ENCODE measurements around the gene TMEM161A.

TMEM161A gene

GRCh38 chr19:19098084-19098702 is 40.1 kb downstream of the TMEM161A start:
- DNase-seq (ENCODE audit: low spot score): no peak

GRCh38 chr19:19096641-19097627 is 41.3 kb downstream of the TMEM161A start:
- DNase-seq (ENCODE audit: low spot score): no peak

DNA sequence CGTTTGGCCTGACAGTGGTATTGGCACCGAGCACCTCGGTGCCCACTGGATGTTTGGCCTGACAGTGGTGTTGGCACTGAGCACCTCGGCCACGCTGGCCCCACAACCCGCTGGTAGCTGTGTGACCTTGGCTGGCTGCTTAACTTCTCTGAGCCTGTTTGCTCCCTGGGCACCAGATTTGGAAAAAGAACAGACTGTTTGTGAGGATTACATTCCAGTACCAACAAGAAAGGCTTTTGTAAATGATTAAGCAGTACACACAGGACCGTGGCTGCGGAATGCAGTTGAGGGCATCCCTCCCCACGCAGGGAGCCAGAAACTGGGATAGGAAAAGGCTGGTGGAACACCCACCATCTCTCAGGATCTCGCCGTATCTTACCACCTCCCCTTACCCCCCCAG is 42.6 kb downstream of the TMEM161A start:
- no peak for DNase-seq (ENCODE audit: low spot score)

DNA sequence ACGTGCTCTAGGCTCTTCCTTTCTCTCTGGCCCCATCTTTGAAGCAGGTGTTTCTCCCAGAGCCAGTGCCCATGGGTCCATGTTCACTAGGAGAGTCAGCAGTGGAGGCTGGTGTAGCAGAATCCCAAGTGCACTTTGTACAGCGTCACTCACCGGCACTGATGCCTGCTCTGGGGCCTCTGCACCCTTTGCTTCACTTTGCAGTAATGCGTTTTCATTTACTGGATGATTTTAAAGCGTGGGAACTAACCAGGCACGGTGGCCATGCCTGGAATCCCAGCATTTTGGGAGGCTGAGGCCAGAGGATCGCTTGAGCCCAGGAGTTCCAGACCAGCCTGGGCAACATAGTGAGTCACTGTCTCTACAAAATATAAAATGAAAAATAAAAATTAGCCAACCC is 43.8 kb downstream of the TMEM161A start:
- no peak for DNase-seq (ENCODE audit: low spot score)

- no peak for DNase-seq (ENCODE audit: low spot score)
Measured at GRCh38 chr19:19087676-19088075, 50.6 kb downstream of the TMEM161A start.

DNA sequence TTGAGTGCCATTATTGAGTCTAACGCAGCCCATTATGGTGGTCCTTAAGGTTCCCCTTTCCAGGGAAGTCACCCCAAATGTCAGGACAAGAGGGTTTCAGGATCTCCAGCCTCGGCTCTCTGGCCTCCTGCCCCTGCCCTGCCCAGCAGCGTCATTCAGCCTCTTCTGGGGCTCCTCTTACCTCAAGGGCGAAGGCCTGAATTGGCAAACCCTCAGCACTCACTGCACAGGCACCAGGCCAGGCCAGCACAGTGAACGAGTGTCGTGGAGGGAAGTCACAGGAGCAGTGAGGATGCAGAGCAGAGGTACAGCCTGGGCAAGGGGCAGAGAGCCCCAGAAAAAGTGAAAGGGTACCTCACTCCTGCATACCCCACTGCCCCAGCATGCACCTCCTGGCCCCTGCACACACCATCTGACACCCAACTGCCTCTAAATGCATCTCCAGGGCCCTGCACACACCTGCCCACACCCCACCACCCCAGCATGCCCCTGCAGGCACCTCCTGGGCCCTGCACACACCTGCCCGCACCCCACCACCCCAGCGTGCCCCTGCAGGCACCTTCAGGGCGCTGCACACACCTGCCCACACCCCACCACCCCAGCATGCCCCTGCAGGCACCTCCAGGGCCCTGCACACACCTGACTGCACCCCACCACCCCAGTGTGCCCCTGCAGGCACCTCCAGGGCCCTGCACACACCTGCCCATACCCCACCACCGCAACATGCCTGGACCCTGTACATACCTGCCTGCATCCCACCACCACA is 54.7 kb downstream of the TMEM161A start:
- no peak for DNase-seq (ENCODE audit: low spot score)

- no peak for DNase-seq (ENCODE audit: low spot score)
Measured at GRCh38 chr19:19081642-19082151, 56.6 kb downstream of the TMEM161A start.

DNA sequence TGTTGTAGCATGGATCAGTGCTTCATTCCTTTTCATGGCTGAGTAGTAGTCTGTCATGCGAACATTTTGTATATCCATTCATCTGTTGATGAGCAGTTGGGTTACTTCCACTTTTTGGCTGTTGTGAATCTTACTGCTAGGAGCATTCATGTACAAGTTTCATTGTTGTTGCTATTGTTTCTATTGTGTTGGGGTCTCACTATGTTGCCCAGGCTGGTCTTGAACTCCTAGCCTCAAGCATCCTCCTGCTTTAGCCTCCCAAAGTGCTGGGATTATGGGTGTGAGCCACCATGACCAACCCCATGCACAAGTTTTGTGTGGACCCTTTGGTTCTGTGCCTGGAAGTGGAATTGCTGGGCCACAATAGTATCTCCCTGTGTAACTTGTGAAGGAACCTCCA is 58.7 kb downstream of the TMEM161A start:
- DNase-seq (ENCODE audit: low spot score): no peak

GRCh38 chr19:19078801-19079200 is 59.5 kb downstream of the TMEM161A start:
- DNase-seq (ENCODE audit: low spot score): no peak

GRCh38 chr19:19077103-19077502 is 61.2 kb downstream of the TMEM161A start:
- DNase-seq (ENCODE audit: low spot score): no peak

GRCh38 chr19:19076476-19076875 is 61.8 kb downstream of the TMEM161A start:
- DNase-seq (ENCODE audit: low spot score): no peak

GRCh38 chr19:19075126-19075525 is 63.2 kb downstream of the TMEM161A start:
- no peak for DNase-seq (ENCODE audit: low spot score)

GRCh38 chr19:19074196-19074882 is 63.9 kb downstream of the TMEM161A start:
- DNase-seq (ENCODE audit: low spot score): no peak

DNA sequence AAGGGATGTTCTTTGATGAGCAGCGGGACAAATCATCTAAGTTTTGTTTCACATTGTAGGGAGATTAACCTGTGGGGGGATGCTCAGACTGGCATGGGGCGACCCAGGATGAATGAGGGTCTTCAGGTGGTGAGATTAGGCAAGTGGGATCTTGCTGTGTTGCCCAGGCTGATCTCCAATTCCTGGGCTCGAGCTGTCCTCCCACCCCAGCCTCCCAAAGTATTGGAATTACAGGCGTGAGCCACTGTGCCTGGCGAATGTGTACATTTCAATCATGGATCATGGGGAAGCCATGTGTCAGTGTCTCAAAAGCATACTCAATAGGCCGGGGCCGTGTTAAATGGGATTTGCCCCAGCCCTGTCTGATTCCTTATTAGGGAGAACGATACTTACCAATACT is 66.4 kb downstream of the TMEM161A start:
- no peak for DNase-seq (ENCODE audit: low spot score)

All from germinal center (tissue), 1 donor.